Parathyroid adenoma (tissue), 2 donors: ENCODE results near the gene EIF2B2.
A peak's percentile ranks its signal among the peaks of the same experiment; 100 is the strongest.

Experiments used
- H2AFZ ChIP-seq: fragments of 300-600 bp; sonication (generic); one replicate; pipeline ENCODE4 v1.7.0; 2017; ENCODE audit warnings: antibody characterized with exemption, mild to moderate bottlenecking
- H3K27ac ChIP-seq: fragments of 300-600 bp; sonication (generic); one replicate; pipeline ENCODE4 v1.7.0; 2017
- H3K27me3 ChIP-seq: fragments of 300-600 bp; sonication (generic); one replicate; pipeline ENCODE4 v1.7.0; 2017; ENCODE audit warnings: low read length; ENCODE audit not compliant: control insufficient read depth, insufficient read depth
- H3K36me3 ChIP-seq: fragments of 300-600 bp; sonication (generic); one replicate; pipeline ENCODE4 v1.7.0; 2017; ENCODE audit warnings: low read length; ENCODE audit not compliant: control insufficient read depth, insufficient read depth
- H3K4me1 ChIP-seq: fragments of 300-600 bp; sonication (generic); one replicate; pipeline ENCODE4 v1.7.0; 2017; ENCODE audit warnings: control low read depth
- H3K4me2 ChIP-seq: fragments of 300-600 bp; sonication (generic); one replicate; pipeline ENCODE4 v1.7.0; 2017; ENCODE audit warnings: low read length
- H3K4me3 ChIP-seq: fragments of 300-600 bp; sonication (generic); one replicate; pipeline ENCODE4 v1.7.0; 2017; ENCODE audit warnings: low read depth, low read length
- H3K79me2 ChIP-seq: fragments of 300-600 bp; sonication (generic); one replicate; pipeline ENCODE4 v1.7.0; 2017; ENCODE audit warnings: control low read depth
- H3K9ac ChIP-seq: fragments of 300-600 bp; sonication (generic); one replicate; pipeline ENCODE4 v1.7.0; 2017; ENCODE audit warnings: mild to moderate bottlenecking
- H3K9me3 ChIP-seq: fragments of 300-600 bp; sonication (generic); one replicate; pipeline ENCODE4 v1.7.0; 2017; ENCODE audit warnings: low read length; ENCODE audit not compliant: control insufficient read depth
- CTCF ChIP-seq: fragments of 300-600 bp; sonication (generic); IDR thresholded peaks from one replicate; pipeline ENCODE4 v1.7.0; 2017; ENCODE audit warnings: antibody characterized with exemption, mild to moderate bottlenecking
- donor health status: primary hyperparathyroidism.

EIF2B2 gene

GRCh38 chr14:74955229-74956026, 47.3 kb upstream of the EIF2B2 start, which contains the start of gene PGF:
Gene PGF, minus strand, starts transcription at chr14:74955597. Its CDS starts 355 bp downstream, at chr14:74955242.
- no peaks in the 10 kb centered on the region for H3K9me3 ChIP-seq
- peak within 1 kb of the TSS; percentile 67 for H3K4me2 ChIP-seq
- no peaks in the 10 kb centered on the region for H3K36me3 ChIP-seq
- H3K27me3 ChIP-seq = no peaks in the 10 kb centered on the region
- H3K9ac ChIP-seq = no peak within 1 kb of the TSS
- H3K4me1 ChIP-seq = peaks cover 15% of the 10 kb centered on the region
- TF ChIP-seq CTCF = no peak
- H3K79me2 ChIP-seq = no peaks in the 10 kb centered on the region
- peak within 1 kb of the TSS; percentile 55 for H3K27ac ChIP-seq
- peak within 1 kb of the TSS; percentile 70 for H2AFZ ChIP-seq
- peak within 1 kb of the TSS; percentile 35 for H3K4me3 ChIP-seq

GRCh38 chr14:74956027-74956279, 46.8 kb upstream of the EIF2B2 start:
- H3K4me2 ChIP-seq = peak overlapping the region; percentile 67
- no peaks in the 10 kb centered on the region for H3K27me3 ChIP-seq
- no peak for TF ChIP-seq CTCF
- no peaks in the 10 kb centered on the region for H3K36me3 ChIP-seq
- peak overlapping the region; percentile 70 for H2AFZ ChIP-seq
- H3K4me3 ChIP-seq = no peak overlapping the region
- no peak overlapping the region for H3K9ac ChIP-seq
- no peaks in the 10 kb centered on the region for H3K79me2 ChIP-seq
- H3K4me1 ChIP-seq = peaks cover 15% of the 10 kb centered on the region
- no peaks in the 10 kb centered on the region for H3K9me3 ChIP-seq
- H3K27ac ChIP-seq = peak overlapping the region; percentile 55

- no peak overlapping the region for H3K4me2 ChIP-seq
- H3K27me3 ChIP-seq = no peaks in the 10 kb centered on the region
- peaks cover 15% of the 10 kb centered on the region for H3K4me1 ChIP-seq
- H3K36me3 ChIP-seq = no peaks in the 10 kb centered on the region
- peak overlapping the region; percentile 55 for H3K27ac ChIP-seq
- no peak overlapping the region for H3K9ac ChIP-seq
- no peaks in the 10 kb centered on the region for H3K9me3 ChIP-seq
- no peak for TF ChIP-seq CTCF
- H3K4me3 ChIP-seq = no peak overlapping the region
- H2AFZ ChIP-seq = no peak overlapping the region
- no peaks in the 10 kb centered on the region for H3K79me2 ChIP-seq
These were observed 46.2 kb upstream of the EIF2B2 start for GRCh38 chr14:74956280-74957072.

GRCh38 chr14:74959596-74960180, 43.0 kb upstream of the EIF2B2 start:
- Histone ChIP-seq H3K4me3 (no peak overlapping the region), H3K27ac (no peak overlapping the region), H2AFZ (no peak overlapping the region), H3K4me1 (peaks cover 26% of the 10 kb centered on the region), H3K36me3 (no peaks in the 10 kb centered on the region), H3K9ac (no peak overlapping the region), H3K27me3 (no peaks in the 10 kb centered on the region), H3K4me2 (no peak overlapping the region), H3K9me3 (no peaks in the 10 kb centered on the region), H3K79me2 (no peaks in the 10 kb centered on the region)
- no peak for TF ChIP-seq CTCF
